ENCODE results near the gene LRR1. TPM values are rescaled to one million over a fixed set of nuclear protein-coding genes. Genes with fewer than 3 reads are reported as not detected.

Gene LRR1
- total and polyA plus RNA-seq, 12 donors = 4.7 to 20.9 (median 10.0) TPM

Small RNAs within 50 kb of the gene (small RNA-seq; reads per million reads assigned to genes)
- 0 reads per million in 2 donors for gene AL139099.3
- gene AL139099.4 = 0 reads per million in 2 donors
- gene RF00019 = 0 reads per million in 2 donors
- 0 reads per million in 2 donors for gene RNA5SP384

Other genes with a start within 250 kb of the LRR1 start
- gene RPS29, start 12.6 kb upstream of the LRR1 start, total RNA-seq = 1,000 to 10,000 TPM; 1,022 to 6,627 (median 1,430) TPM
- 1,000 to 10,000 TPM in 2 of 3 donors, 100 to 1,000 TPM in 1; 922 to 1,466 (median 1,304) TPM for gene RPS29, start 12.6 kb upstream of the LRR1 start, polyA plus RNA-seq
- 100 to 1,000 TPM; 191 to 459 (median 277) TPM for gene RPL36AL, start 21.7 kb downstream of the LRR1 start, total RNA-seq
- gene RPL36AL, start 21.7 kb downstream of the LRR1 start, polyA plus RNA-seq = 100 to 1,000 TPM; 248 to 705 (median 567) TPM
- gene MGAT2, start 21.9 kb downstream of the LRR1 start, total RNA-seq = 10 to 100 TPM; 35.8 to 87.8 (median 53.0) TPM
- 10 to 100 TPM; 10.3 to 76.1 (median 15.2) TPM for gene MGAT2, start 21.9 kb downstream of the LRR1 start, polyA plus RNA-seq
- gene DNAAF2, start 36.3 kb downstream of the LRR1 start, total RNA-seq = 10 to 100 TPM in 3 of 9 donors, 1 to 10 TPM in 6; 6.9 to 11.7 (median 9.4) TPM
- 1 to 10 TPM; 4.2 to 5.4 (median 4.2) TPM for gene DNAAF2, start 36.3 kb downstream of the LRR1 start, polyA plus RNA-seq
- 10 to 100 TPM in 1 of 9 donors, 1 to 10 TPM in 6, under 1 TPM in 2; 0.95 to 10.4 (median 1.5) TPM for gene POLE2, start 89.3 kb downstream of the LRR1 start, total RNA-seq
- gene POLE2, start 89.3 kb downstream of the LRR1 start, polyA plus RNA-seq = 1 to 10 TPM; 2.2 to 4.4 (median 2.6) TPM
- 1 to 10 TPM; 1.9 to 9.9 (median 5.9) TPM for gene KLHDC1, start 94.2 kb downstream of the LRR1 start, total RNA-seq
- gene KLHDC1, start 94.2 kb downstream of the LRR1 start, polyA plus RNA-seq = 1 to 10 TPM; 3.1 to 3.4 (median 3.2) TPM
- gene KLHDC2, start 169.2 kb downstream of the LRR1 start, total RNA-seq = 100 to 1,000 TPM in 1 of 9 donors, 10 to 100 TPM in 8; 54.3 to 134 (median 68.8) TPM
- gene KLHDC2, start 169.2 kb downstream of the LRR1 start, polyA plus RNA-seq = 10 to 100 TPM; 43.1 to 74.2 (median 43.4) TPM

Data from adrenal gland (tissue), 12 donors.